Adrenal gland (tissue), 12 donors: Measurements from ENCODE around the gene NDUFB3. TPM values are rescaled to one million over a fixed set of nuclear protein-coding genes. Genes with fewer than 3 reads are reported as not detected.

Source experiments
- DNase-seq, 7 donors: peaks; one replicate each; pipeline ENCODE4 v3.0.0-alpha.2; 2019 to 2020
- H3K27ac ChIP-seq, 5 donors: fragments of 200-600 bp; sonication (generic) in 4 of 5; 1 replicate in 3 of 5; 2 replicates in 2 of 5; pipeline versions ENCODE4 v1.5.1 to v1.8.0; 2016 to 2020; ENCODE audit warnings: mild to moderate bottlenecking in 1 of 5
- H3K27me3 ChIP-seq: fragments of 200-600 bp; 2 replicates; pipeline ENCODE4 v1.8.0; 2021
- H3K36me3 ChIP-seq, 2 donors: fragments of 200-600 bp; replicated peaks in 1 of 2; 1 replicate in 1 of 2; 2 replicates in 1 of 2; pipeline versions ENCODE4 v1.5.1 to v1.8.0; 2018 to 2022
- H3K4me1 ChIP-seq, 2 donors: fragments of 200-600 bp; replicated peaks in 1 of 2; 1 replicate in 1 of 2; 2 replicates in 1 of 2; pipeline versions ENCODE4 v1.5.1 to v1.8.0; 2018 to 2021
- H3K4me3 ChIP-seq, 4 donors: fragments of 200-600 bp; sonication (generic) in 3 of 4; one replicate each; pipeline ENCODE4 v1.5.1; 2016 to 2018
- H3K9me3 ChIP-seq, 3 donors: fragments of 200-600 bp; sonication (generic) in 1 of 3; replicated peaks in 1 of 3; 1 replicate in 2 of 3; 2 replicates in 1 of 3; pipeline versions ENCODE4 v1.5.1 to v1.8.0; 2016 to 2021
- POLR2A ChIP-seq, 2 donors: fragments of 450-650 bp; IDR thresholded peaks; one replicate each; pipeline ENCODE4 v1.6.1; 2017; ENCODE audit warnings: antibody characterized with exemption in 2 of 2, mild to moderate bottlenecking in 2 of 2, moderate library complexity in 1 of 2
- WGBS, 4 donors: extraction: QIAGEN DNeasy Blood & Tissue Kit in 2 of 4; methylation state at CpG; one replicate each; pipeline versions ENCODE4 v1.1.5 to v1.1.7; 2013 to 2017; 5-methylcytosine and 5-hydroxymethylcytosine counted together
- intact Hi-C, 2 donors: fragments of 100-400 bp; cut with DNase I; formaldehyde crosslinking; loops; one replicate each; pipeline versions ENCODE4 v1.14.1 to v1.15.0; 2022 to 2023
- polyA plus RNA-seq, 3 donors: library from polyadenylated mRNA; stranded (reverse); fragments of 200-250 nt in 2 of 3; fragments of 350-450 nt in 1 of 3; fragmentation: Illumina TruSeq in 1 of 3; extraction: RNeasy Lipid Tissue Mini Kit (QIAGEN cat#74804) in 1 of 3; gene quantifications; one replicate each; pipeline ENCODE4 v1.2.3, GENCODE V29; 2013 to 2014
- total RNA-seq, 9 donors: library from RNA; depleted of rRNA in 4 of 9; stranded (reverse); fragments of >200 nt in 4 of 9; fragments of 120-200 nt in 1 of 9; fragmentation: NEBNext Ultra II Directional in 1 of 9; extraction: Animal tissue kit (Norgen Biotek cat#: 25700) in 1 of 9; gene quantifications; one replicate each; pipeline versions ENCODE4 v1.1.0 to v1.2.4, GENCODE V29; 2013 to 2023
- TF ChIP-seq, protein P1 (sequence below), 6 experiments: fragments of 450-650 bp in 4 of 6; fragments of 200-600 bp in 2 of 6; sonication (generic) in 1 of 6; IDR thresholded peaks; 1 replicate in 5 of 6; 2 replicates in 1 of 6; pipeline versions ENCODE4 v1.5.1 to v1.8.0; 2016 to 2021; ENCODE audit warnings: antibody characterized with exemption in 6 of 6, mild to moderate bottlenecking in 2 of 6, moderate library complexity in 1 of 6
- donor health status: healthy with polysubstance abuse.
- donor health status: Bipolar disorder and iron deficiency.
- donor health status: DM: yes; HTN: yes; CAD: no.
- donor health status: DM: no; HTN: no; CAD: no.
- donor health status: DM: no; HTN: no; CAD: no.
- donor health status: DM: yes; HTN: yes; CAD: no.

Gene NDUFB3
- total and polyA plus RNA-seq, 12 donors: 34.5 to 193 (median 98.1) TPM

DNA sequence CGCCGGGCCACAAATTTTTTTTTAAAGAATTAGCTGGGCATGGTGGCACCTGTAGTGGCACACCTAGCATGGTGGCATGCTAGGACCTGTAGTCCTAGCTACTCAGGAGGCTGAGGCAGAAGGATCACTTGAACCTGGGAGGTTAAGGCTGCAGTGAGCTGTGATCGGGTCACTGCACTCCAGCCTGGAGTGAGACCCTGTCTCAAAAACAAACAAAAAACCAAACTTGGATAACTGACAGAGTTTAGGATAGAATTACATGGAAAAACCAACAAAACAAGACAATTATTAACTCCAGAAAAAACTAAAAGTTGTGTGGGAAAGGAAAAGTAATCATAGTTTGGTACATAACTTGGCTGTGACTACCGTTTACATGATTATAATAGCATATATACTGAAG is 42.5 kb downstream of the NDUFB3 start:
- 91 to 96% (median 92%) methylated on average over 4 of the region's 4 CpGs for WGBS, 4 donors
- no peaks in the 10 kb centered on the region for H3K36me3 ChIP-seq
- TF ChIP-seq POLR2A (IDR thresholded peaks at IDR 0.05): no peak
- TF ChIP-seq, protein P1, sequence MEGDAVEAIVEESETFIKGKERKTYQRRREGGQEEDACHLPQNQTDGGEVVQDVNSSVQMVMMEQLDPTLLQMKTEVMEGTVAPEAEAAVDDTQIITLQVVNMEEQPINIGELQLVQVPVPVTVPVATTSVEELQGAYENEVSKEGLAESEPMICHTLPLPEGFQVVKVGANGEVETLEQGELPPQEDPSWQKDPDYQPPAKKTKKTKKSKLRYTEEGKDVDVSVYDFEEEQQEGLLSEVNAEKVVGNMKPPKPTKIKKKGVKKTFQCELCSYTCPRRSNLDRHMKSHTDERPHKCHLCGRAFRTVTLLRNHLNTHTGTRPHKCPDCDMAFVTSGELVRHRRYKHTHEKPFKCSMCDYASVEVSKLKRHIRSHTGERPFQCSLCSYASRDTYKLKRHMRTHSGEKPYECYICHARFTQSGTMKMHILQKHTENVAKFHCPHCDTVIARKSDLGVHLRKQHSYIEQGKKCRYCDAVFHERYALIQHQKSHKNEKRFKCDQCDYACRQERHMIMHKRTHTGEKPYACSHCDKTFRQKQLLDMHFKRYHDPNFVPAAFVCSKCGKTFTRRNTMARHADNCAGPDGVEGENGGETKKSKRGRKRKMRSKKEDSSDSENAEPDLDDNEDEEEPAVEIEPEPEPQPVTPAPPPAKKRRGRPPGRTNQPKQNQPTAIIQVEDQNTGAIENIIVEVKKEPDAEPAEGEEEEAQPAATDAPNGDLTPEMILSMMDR (IDR thresholded peaks at IDR 0.05): no peak
- H3K27me3 ChIP-seq: no peaks in the 10 kb centered on the region
- intact Hi-C loops: no loop called here
- H3K9me3 ChIP-seq: no peaks in the 10 kb centered on the region
- H3K4me3 ChIP-seq: no peak overlapping the region
- peaks cover 4 to 9% of the 10 kb centered on the region in 2 donors for H3K4me1 ChIP-seq
- no peak for DNase-seq
- H3K27ac ChIP-seq: no peak overlapping the region

DNA sequence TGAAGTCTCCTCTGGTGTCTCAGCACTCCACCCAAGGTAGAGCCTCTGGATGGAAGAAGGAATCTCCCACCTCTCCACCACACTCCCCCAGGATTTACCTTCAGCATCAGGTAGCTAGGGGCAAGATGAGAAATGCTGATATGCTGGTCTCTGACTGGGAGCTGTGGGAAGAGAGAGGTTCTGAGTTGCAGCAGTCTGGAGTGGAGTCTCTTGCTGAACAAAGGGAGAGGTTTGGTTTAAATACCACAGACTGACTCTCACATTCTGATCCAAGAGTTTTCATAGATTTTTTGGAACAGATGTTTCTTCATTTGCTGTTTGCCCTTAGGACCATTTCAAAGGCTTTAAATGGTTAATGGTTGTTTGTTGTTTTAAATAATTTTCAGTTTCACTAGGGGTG is 43.0 kb downstream of the NDUFB3 start:
- no peak overlapping the region for H3K4me3 ChIP-seq
- peaks cover 9 to 14% of the 10 kb centered on the region in 2 donors for H3K4me1 ChIP-seq
- no peak overlapping the region for H3K27ac ChIP-seq
- peak in 1 of 7 donors; percentile 33 for DNase-seq
- intact Hi-C loops: loop anchor here in 1 of 2 donors (5.0 kb wide), 1 partner anchor 42 kb away; no protein-coding TSS in a partner anchor
- H3K9me3 ChIP-seq: no peaks in the 10 kb centered on the region
- H3K36me3 ChIP-seq: no peaks in the 10 kb centered on the region
- no peak for TF ChIP-seq POLR2A (IDR thresholded peaks at IDR 0.05)
- TF ChIP-seq, protein P1 (IDR thresholded peaks at IDR 0.05): no peak
- H3K27me3 ChIP-seq: no peaks in the 10 kb centered on the region

DNA sequence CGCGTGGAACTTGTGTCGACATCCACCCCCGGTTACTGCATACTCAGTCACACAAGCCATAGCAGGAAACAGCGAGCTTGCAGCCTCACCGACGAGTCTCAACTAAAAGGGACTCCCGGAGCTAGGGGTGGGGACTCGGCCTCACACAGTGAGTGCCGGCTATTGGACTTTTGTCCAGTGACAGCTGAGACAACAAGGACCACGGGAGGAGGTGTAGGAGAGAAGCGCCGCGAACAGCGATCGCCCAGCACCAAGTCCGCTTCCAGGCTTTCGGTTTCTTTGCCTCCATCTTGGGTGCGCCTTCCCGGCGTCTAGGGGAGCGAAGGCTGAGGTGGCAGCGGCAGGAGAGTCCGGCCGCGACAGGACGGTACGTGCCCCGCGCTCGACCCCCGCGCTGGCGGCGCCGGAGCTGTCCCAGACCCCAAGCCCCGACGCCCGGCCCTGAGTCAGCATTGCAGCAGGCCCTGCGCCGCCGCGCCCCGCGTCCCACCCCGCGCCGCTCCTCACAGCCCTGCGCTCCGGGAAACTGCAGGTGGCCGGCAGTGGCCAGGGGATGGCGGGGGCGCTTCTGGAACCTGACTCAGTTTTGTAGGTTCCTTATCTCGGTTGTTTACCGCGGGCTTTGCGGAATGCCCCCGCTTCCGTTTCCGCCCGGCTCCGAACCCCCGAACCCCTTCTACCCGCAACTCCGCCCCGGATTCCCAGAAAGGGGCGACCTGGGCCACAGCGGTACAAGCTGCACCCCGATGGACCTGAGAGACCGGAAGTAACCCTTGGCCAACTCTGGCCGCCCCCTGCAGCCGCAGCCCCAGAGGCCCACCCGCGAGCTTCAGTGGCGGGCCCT is 44.5 kb downstream of the NDUFB3 start, which contains the start of gene CFLAR:
TSS of gene CFLAR (plus strand) at position 50 of the 844 bp plus-strand sequence. CDS start 13,702 bp downstream, outside the sequence.
- Histone ChIP-seq H3K9me3 (no peaks in the 10 kb centered on the region), H3K4me3 (peak within 1 kb of the TSS; percentile 56 to 85 (median 74)), H3K36me3 (no peaks in the 10 kb centered on the region), H3K27me3 (no peaks in the 10 kb centered on the region), H3K4me1 (peaks cover 24 to 26% of the 10 kb centered on the region in 2 donors), H3K27ac (peak within 1 kb of the TSS; percentile 98 to 100 (median 100))
- intact Hi-C loops: loop anchor here in 1 of 2 donors (5.0 kb wide), 1 partner anchor 41 kb away; no protein-coding TSS in a partner anchor
- 0 to 1% (median 1%) methylated on average over 28 to 75 of the region's 75 CpGs for WGBS, 4 donors
- DNase-seq: peak; percentile 70 to 91 (median 81)
- TF ChIP-seq, protein P1 (IDR thresholded peaks at IDR 0.05): no peak
- TF ChIP-seq POLR2A (IDR thresholded peaks at IDR 0.05): peak; percentile 63 to 91

DNA sequence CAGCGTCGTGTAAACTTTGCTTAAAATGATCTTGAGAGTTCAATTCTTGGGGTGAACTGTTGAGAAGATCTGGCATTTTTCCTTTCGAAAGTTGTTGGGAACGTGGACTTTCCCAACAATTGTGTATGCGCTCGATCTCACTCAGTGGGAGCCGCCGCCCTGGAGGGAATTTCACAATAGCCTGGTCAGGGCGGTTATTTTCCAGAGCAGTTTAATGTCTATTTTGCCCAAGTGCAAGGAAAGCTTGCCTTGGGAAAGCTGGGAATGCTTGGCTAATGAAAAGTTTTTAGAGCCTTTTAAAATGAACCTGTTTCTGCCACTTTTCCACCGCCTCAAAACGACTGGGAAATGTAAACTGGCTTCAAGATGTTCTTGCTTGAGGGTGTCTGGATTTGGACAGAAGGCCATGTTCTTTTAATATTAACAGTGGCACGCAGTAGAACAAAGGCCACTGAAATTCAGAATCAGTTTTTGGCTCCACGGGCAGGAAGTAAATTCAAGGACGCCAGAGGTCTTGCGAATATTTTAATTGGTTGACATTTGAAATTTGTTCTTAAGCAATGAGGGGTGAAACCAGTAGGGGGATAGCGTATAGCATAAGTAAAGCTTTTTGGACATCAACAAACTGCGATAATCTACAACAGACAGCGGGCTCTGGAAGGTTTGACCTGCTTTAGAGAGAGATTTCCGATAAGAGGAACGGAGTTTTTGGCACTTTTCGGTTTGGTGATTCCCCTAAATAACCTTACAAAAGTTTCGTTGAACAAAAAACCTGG is 45.3 kb downstream of the NDUFB3 start:
- intact Hi-C loops: loop anchor here in 1 of 2 donors (5.0 kb wide), 1 partner anchor 40 kb away; no protein-coding TSS in a partner anchor
- peak; percentile 56 to 83 (median 77) for DNase-seq
- Histone ChIP-seq H3K4me3 (peak overlapping the region; percentile 56 to 85 (median 74)), H3K27ac (peak overlapping the region; percentile 98 to 100 (median 100)), H3K27me3 (no peaks in the 10 kb centered on the region), H3K36me3 (no peaks in the 10 kb centered on the region), H3K4me1 (peaks cover 26 to 32% of the 10 kb centered on the region in 2 donors), H3K9me3 (no peaks in the 10 kb centered on the region)
- WGBS, 4 donors: 0 to 8% (median 2%) methylated on average over 22 of the region's 22 CpGs
- peak; percentile 47 to 78 for TF ChIP-seq POLR2A (IDR thresholded peaks at IDR 0.05)
- TF ChIP-seq, protein P1 (IDR thresholded peaks at IDR 0.05): peak; percentile 22 to 60 (median 46)
